Dermis microvascular lymphatic vessel endothelial cell (primary cell): ENCODE data around the gene EIF3C. TPM values are rescaled to one million over a fixed set of nuclear protein-coding genes. Genes with fewer than 3 reads are reported as not detected.
"Not testable (repeated sequence)": the region's sequence is repeated elsewhere in the genome, so short reads cannot be mapped to it uniquely, and the experiment has no call there.

Source experiments
- DNase-seq, 2 donors: peaks; one replicate each; pipeline versions ENCODE4 v3.0.0 to v3.0.0-alpha.2; 2010; ENCODE audit warnings: low read depth in 2 of 2
- total RNA-seq: library from RNA; depleted of rRNA; stranded (reverse); fragments of >200 nt; gene quantifications from 2 replicates; pipeline ENCODE4 v1.2.1, GENCODE V29; 2014

EIF3C gene
- total RNA-seq, 1 donor from 2014 or later = 283 TPM

- not testable (repeated sequence) for DNase-seq
Measured at GRCh38 chr16:28750469-28751067, 39.3 kb downstream of the EIF3C start.

- DNase-seq = not testable (repeated sequence)
Measured at GRCh38 chr16:28751487-28751886, 40.2 kb downstream of the EIF3C start, which contains the start of gene NPIPB9. TSS of gene NPIPB9 (plus strand) at chr16:28751787.

GRCh38 chr16:28781697-28782096 is 70.4 kb downstream of the EIF3C start:
- not testable (repeated sequence) for DNase-seq

- DNase-seq = not testable (repeated sequence)
Measured at GRCh38 chr16:28782357-28782756, 71.1 kb downstream of the EIF3C start.

Other genes with a start within 250 kb of the EIF3C start
- not detected in 2 replicates for gene NPIPB7, start 239.1 kb upstream of the EIF3C start, total RNA-seq
- gene CLN3, start 219.4 kb upstream of the EIF3C start, total RNA-seq = 13.1 and 18.8 TPM in 2 replicates
- under 0.01 TPM in 1 of 2 replicates, not detected in the other for gene APOBR, start 216.8 kb upstream of the EIF3C start, total RNA-seq
- gene IL27, start 204.6 kb upstream of the EIF3C start, total RNA-seq = not detected in 2 replicates
- gene NUPR1, start 172.5 kb upstream of the EIF3C start, total RNA-seq = 1.4 and 9.0 TPM in 2 replicates
- 5.3 and 6.8 TPM in 2 replicates for gene SGF29, start 157.5 kb upstream of the EIF3C start, total RNA-seq
- gene SULT1A2, start 114.4 kb upstream of the EIF3C start, total RNA-seq = not detected in 2 replicates
- 2.4 and 4.0 TPM in 2 replicates for gene SULT1A1, start 101.4 kb upstream of the EIF3C start, total RNA-seq
- 0.13 and 0.26 TPM in 2 replicates for gene NPIPB8, start 73.4 kb upstream of the EIF3C start, total RNA-seq
- 0.77 and 1.3 TPM in 2 replicates for gene NPIPB9, start 40.3 kb downstream of the EIF3C start, total RNA-seq
- gene ATXN2L, start 111.5 kb downstream of the EIF3C start, total RNA-seq = 16.4 and 31.0 TPM in 2 replicates
- gene TUFM, start 134.9 kb downstream of the EIF3C start, total RNA-seq = 109 and 118 TPM in 2 replicates
- gene SH2B1, start 152.4 kb downstream of the EIF3C start, total RNA-seq = 7.4 and 8.9 TPM in 2 replicates
- 0.13 and 0.25 TPM in 2 replicates for gene ATP2A1, start 167.0 kb downstream of the EIF3C start, total RNA-seq
- gene RABEP2, start 213.8 kb downstream of the EIF3C start, total RNA-seq = 31.5 and 39.3 TPM in 2 replicates
- gene CD19, start 220.5 kb downstream of the EIF3C start, total RNA-seq = not detected in 2 replicates
- 18.5 and 25.4 TPM in 2 replicates for gene NFATC2IP, start 239.5 kb downstream of the EIF3C start, total RNA-seq